H9 (cell line): ENCODE results near the gene EDDM3A. TPM values are rescaled to one million over a fixed set of nuclear protein-coding genes. Genes with fewer than 3 reads are reported as not detected.

Experiments used
- DNase-seq: peaks from one replicate; pipeline ENCODE4 v3.0.0-alpha.2; 2017
- H2AFZ ChIP-seq: one replicate; pipeline ENCODE4 v1.6.1; 2013; ENCODE audit warnings: mild to moderate bottlenecking, low read length, control low read depth, moderate library complexity
- H2AK5ac ChIP-seq: 2 replicates; pipeline ENCODE4 v1.6.1; 2013; ENCODE audit warnings: low read length, control low read depth, mixed read lengths; ENCODE audit not compliant: insufficient read length
- H2BK120ac ChIP-seq: one replicate; pipeline ENCODE4 v1.6.1; 2013; ENCODE audit warnings: low read depth, mild to moderate bottlenecking, low read length, control low read depth, inconsistent platforms; ENCODE audit not compliant: poor library complexity, severe bottlenecking
- H2BK12ac ChIP-seq: 2 replicates; pipeline ENCODE4 v1.6.1; 2013; ENCODE audit warnings: low read length, control low read depth, mixed read lengths, low read depth; ENCODE audit not compliant: insufficient read length
- H2BK15ac ChIP-seq: 2 replicates; pipeline ENCODE4 v1.6.1; 2013; ENCODE audit warnings: low read depth, low read length, control low read depth
- H2BK20ac ChIP-seq: one replicate; pipeline ENCODE4 v1.6.1; 2013; ENCODE audit warnings: low read depth, mild to moderate bottlenecking, low read length, control low read depth, inconsistent platforms; ENCODE audit not compliant: poor library complexity, severe bottlenecking
- H2BK5ac ChIP-seq: 2 replicates; pipeline ENCODE4 v1.6.1; 2013; ENCODE audit warnings: low read length, control low read depth, mixed read lengths; ENCODE audit not compliant: insufficient read length
- H3K14ac ChIP-seq: 2 replicates; pipeline ENCODE4 v1.6.1; 2013; ENCODE audit warnings: low read length, control low read depth; ENCODE audit not compliant: insufficient read depth
- H3K18ac ChIP-seq: 2 replicates; pipeline ENCODE4 v1.6.1; 2013; ENCODE audit warnings: low read depth, mild to moderate bottlenecking, mixed read lengths, low read length, control low read depth; ENCODE audit not compliant: insufficient read length
- H3K23ac ChIP-seq: 2 replicates; pipeline ENCODE4 v1.6.1; 2013; ENCODE audit warnings: low read length, control low read depth, mixed read lengths, low read depth; ENCODE audit not compliant: insufficient read length
- H3K23me2 ChIP-seq: 2 replicates; pipeline ENCODE4 v1.6.1; 2013; ENCODE audit warnings: low read depth, mild to moderate bottlenecking, mixed read lengths, low read length, control low read depth; ENCODE audit not compliant: insufficient read length, poor library complexity, severe bottlenecking
- H3K27ac ChIP-seq: 2 replicates; pipeline ENCODE4 v1.5.1; 2013; ENCODE audit warnings: low read length, control low read depth, mixed read lengths, low read depth; ENCODE audit not compliant: insufficient read length
- H3K27me3 ChIP-seq: 2 replicates; pipeline ENCODE4 v1.6.1; 2013; ENCODE audit warnings: low read length, control low read depth, inconsistent platforms; ENCODE audit not compliant: insufficient read depth
- H3K4ac ChIP-seq: 2 replicates; pipeline ENCODE4 v1.6.1; 2013; ENCODE audit warnings: low read depth, mild to moderate bottlenecking, control low read depth, inconsistent platforms, low read length, moderate library complexity
- H3K4me1 ChIP-seq: 2 replicates; pipeline ENCODE4 v1.6.1; 2013; ENCODE audit warnings: low read length, control low read depth, inconsistent platforms; ENCODE audit not compliant: insufficient read depth
- H3K4me2 ChIP-seq: 2 replicates; pipeline ENCODE4 v1.6.1; 2013; ENCODE audit warnings: low read length, control low read depth, mixed read lengths; ENCODE audit not compliant: insufficient read length, insufficient read depth
- H3K56ac ChIP-seq: 2 replicates; pipeline ENCODE4 v1.6.1; 2013; ENCODE audit warnings: low read depth, mild to moderate bottlenecking, mixed read lengths, low read length, control low read depth; ENCODE audit not compliant: insufficient read length
- H3K79me1 ChIP-seq: 2 replicates; pipeline ENCODE4 v1.6.1; 2013; ENCODE audit warnings: low read depth, mild to moderate bottlenecking, moderate library complexity, low read length, control low read depth, inconsistent platforms; ENCODE audit not compliant: insufficient read depth, poor library complexity, severe bottlenecking
- H3K79me2 ChIP-seq: 2 replicates; pipeline ENCODE4 v1.6.1; 2013; ENCODE audit warnings: low read length, control low read depth, inconsistent platforms; ENCODE audit not compliant: insufficient read depth
- H3K9ac ChIP-seq: 2 replicates; pipeline ENCODE4 v1.6.1; 2013; ENCODE audit warnings: low read length, control low read depth, mixed read lengths; ENCODE audit not compliant: insufficient read length; ENCODE audit errors: extremely low read depth
- H3K9me3 ChIP-seq: one replicate; pipeline ENCODE4 v1.6.1; 2013; ENCODE audit warnings: low read depth, low read length, inconsistent platforms; ENCODE audit not compliant: control insufficient read depth
- H3T11ph ChIP-seq: one replicate; pipeline ENCODE4 v1.6.1; 2013; ENCODE audit warnings: mild to moderate bottlenecking, low read length, control low read depth, inconsistent platforms
- H4K20me1 ChIP-seq: one replicate; pipeline ENCODE4 v1.6.1; 2013; ENCODE audit not compliant: control insufficient read depth, insufficient read length, insufficient read depth
- H4K5ac ChIP-seq: 2 replicates; pipeline ENCODE4 v1.6.1; 2013; ENCODE audit warnings: low read depth, mild to moderate bottlenecking, mixed read lengths, low read length, control low read depth; ENCODE audit not compliant: insufficient read length
- H4K8ac ChIP-seq: replicated peaks from 2 replicates; pipeline ENCODE4 v1.6.1; 2013; ENCODE audit warnings: low read length, control low read depth, mixed read lengths, low read depth; ENCODE audit not compliant: insufficient read length
- H4K91ac ChIP-seq: 2 replicates; pipeline ENCODE4 v1.6.1; 2013; ENCODE audit warnings: low read depth, mild to moderate bottlenecking, moderate library complexity, mixed read lengths, low read length, control low read depth; ENCODE audit not compliant: insufficient read length
- H3K27ac Mint-ChIP-seq, 3 experiments: 2 replicates in 2 of 3; 3 replicates in 1 of 3; pipeline ENCODE4 v1.8.0; 2020 to 2021; ENCODE audit warnings: mixed read lengths in 3 of 3, mild to moderate bottlenecking in 1 of 3, moderate library complexity in 1 of 3
- H3K27me3 Mint-ChIP-seq: 2 replicates; pipeline ENCODE4 v1.8.0; 2021; ENCODE audit warnings: low read depth, mild to moderate bottlenecking, moderate library complexity, mixed read lengths
- H3K36me3 Mint-ChIP-seq, 3 experiments: 2 replicates in 2 of 3; 3 replicates in 1 of 3; pipeline ENCODE4 v1.8.0; 2020 to 2021; ENCODE audit warnings: low read depth in 3 of 3, mixed read lengths in 3 of 3; ENCODE audit not compliant: insufficient read depth in 1 of 3
- H3K4me1 Mint-ChIP-seq, 2 experiments: 2 replicates each; pipeline ENCODE4 v1.8.0; 2020; ENCODE audit warnings: mixed read lengths in 2 of 2
- H3K4me3 Mint-ChIP-seq, 2 experiments: 2 replicates in 1 of 2; 3 replicates in 1 of 2; pipeline ENCODE4 v1.8.0; 2020 to 2021; ENCODE audit warnings: mild to moderate bottlenecking in 2 of 2, mixed read lengths in 2 of 2, moderate library complexity in 1 of 2
- H3K9me3 Mint-ChIP-seq, 2 experiments: 2 replicates in 1 of 2; 3 replicates in 1 of 2; pipeline ENCODE4 v1.8.0; 2020; ENCODE audit warnings: mild to moderate bottlenecking in 2 of 2, mixed read lengths in 2 of 2, moderate library complexity in 1 of 2
- CTCF ChIP-seq: fragments of 200-600 bp; sonication (generic); conservative IDR thresholded peaks from 3 replicates; pipeline ENCODE4 v1.8.0; 2021; ENCODE audit warnings: antibody characterized with exemption, mild to moderate bottlenecking
- WGBS: extraction: QIAGEN DNeasy Blood & Tissue Kit; methylation state at CpG from one replicate; pipeline ENCODE4 v1.1.7; 2013; ENCODE audit warnings: missing lambda C conversion rate, low lambda C conversion rate, mixed read lengths; ENCODE audit not compliant: insufficient read length; ENCODE audit errors: extremely low coverage; 5-methylcytosine and 5-hydroxymethylcytosine counted together
- total RNA-seq: library from RNA; stranded (reverse); gene quantifications from 2 replicates; pipeline ENCODE4 v1.2.1, GENCODE V29; 2021

Gene EDDM3A
- total RNA-seq, 1 experiment from 2014 or later, result not detected

GRCh38 chr14:20748439-20748838 is 2.8 kb downstream of the EDDM3A start:
- Histone ChIP-seq H3T11ph (no peak overlapping the region), H3K4ac (no peak overlapping the region), H2AFZ (no peak overlapping the region), H3K4me2 (no peak overlapping the region), H3K79me2 (no peaks in the 10 kb centered on the region), H2BK120ac (no peak overlapping the region), H3K23ac (no peak overlapping the region), H2AK5ac (no peak overlapping the region), H3K14ac (no peak overlapping the region), H3K79me1 (no peaks in the 10 kb centered on the region), H2BK12ac (no peak overlapping the region), H3K9me3 (peaks cover 13% of the 10 kb centered on the region), H3K56ac (no peak overlapping the region), H3K27ac (no peak overlapping the region), H4K20me1 (no peaks in the 10 kb centered on the region), H2BK15ac (no peak overlapping the region), H3K4me1 (no peaks in the 10 kb centered on the region), H3K9ac (no peak overlapping the region), H4K8ac (no peak overlapping the region), H4K91ac (no peak overlapping the region), H2BK20ac (no peak overlapping the region), H3K18ac (no peak overlapping the region), H3K23me2 (no peaks in the 10 kb centered on the region), H3K27me3 (no peaks in the 10 kb centered on the region; the same call in 1 of the 2 replicates), H4K5ac (no peak overlapping the region), H2BK5ac (no peak overlapping the region)
- no peak overlapping the region for H3K4me3 Mint-ChIP-seq
- DNase-seq, result no peak
- 100% methylated on average over 1 of the region's 2 CpGs for WGBS
- peaks cover 2% of the 10 kb centered on the region; the same call in 1 of the 2 replicates for H3K27me3 Mint-ChIP-seq
- H3K36me3 Mint-ChIP-seq, result peaks cover 4 to 21% (median 20%) of the 10 kb centered on the region in 3 experiments; a peak in 5 of 7 replicates
- H3K4me1 Mint-ChIP-seq, result peaks cover 12 to 15% of the 10 kb centered on the region in 2 experiments
- H3K9me3 Mint-ChIP-seq, result peaks cover 10 to 18% of the 10 kb centered on the region in 2 experiments
- no peak for TF ChIP-seq CTCF
- no peak overlapping the region for H3K27ac Mint-ChIP-seq
